NCI-H345 (cell line): ENCODE measurements around the gene MAP4K3.

Experiments
- DNase-seq: peaks from one replicate; lab custom pipeline; 2025; lab: John Stamatoyannopoulos, UW

Gene MAP4K3

DNA sequence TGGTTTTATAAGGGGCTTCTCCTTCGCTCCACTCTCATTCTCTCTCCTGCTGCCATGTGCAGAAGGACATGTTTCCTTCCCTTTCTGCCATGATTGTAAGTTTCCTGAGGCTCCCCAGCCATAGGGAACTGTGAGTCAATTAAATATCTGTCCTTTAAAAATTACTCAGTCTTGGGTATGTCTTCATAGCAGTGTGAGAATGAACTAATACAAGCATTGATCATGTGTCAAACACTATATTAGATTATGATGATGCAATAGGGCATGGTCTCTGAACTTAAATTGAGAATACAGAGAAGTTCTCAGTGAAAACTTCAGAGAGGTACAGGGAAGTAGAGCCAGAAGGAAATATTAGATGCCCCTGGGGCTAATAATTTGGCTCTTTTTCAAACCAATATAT, 5.9 kb upstream of the MAP4K3 start:
- no peak for DNase-seq

DNA sequence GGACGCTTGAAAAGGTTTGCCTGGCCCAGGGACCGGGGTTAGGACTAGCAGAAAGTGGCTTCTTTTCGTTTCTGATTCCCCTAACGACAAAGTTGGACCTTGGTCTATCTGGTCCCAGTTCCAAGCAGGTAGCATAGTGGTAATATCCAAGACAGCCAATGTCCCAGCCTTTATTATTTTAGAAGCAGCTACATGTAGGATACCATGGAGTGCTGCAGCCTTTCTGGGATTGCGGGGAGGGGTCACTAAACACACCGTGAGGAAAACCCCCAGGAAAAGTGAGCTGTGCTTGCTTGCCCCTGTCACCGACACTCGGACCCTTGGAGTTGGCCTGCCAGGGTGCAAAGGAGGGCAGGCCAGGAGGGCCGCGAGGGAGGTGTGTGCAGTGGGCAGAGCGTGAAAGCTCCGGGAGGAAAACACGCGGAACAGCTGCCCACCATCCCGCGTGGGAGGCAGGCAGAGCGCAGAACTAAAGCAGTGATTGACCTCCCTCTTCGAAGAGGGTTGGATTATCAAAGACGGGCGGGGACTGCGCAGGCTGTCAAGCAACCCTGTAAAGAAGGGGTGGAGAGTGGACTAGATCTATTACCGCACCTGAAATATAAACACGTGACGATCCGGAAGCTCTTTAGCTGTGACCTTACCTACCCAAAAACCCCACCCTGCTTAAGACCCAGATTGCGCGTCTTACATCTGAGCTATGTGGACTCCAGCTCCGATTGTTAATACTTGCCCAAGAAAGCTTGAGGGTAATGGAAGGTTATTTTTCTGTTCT, 624 bp upstream of the MAP4K3 start:
- peak; percentile 50 for DNase-seq

DNA sequence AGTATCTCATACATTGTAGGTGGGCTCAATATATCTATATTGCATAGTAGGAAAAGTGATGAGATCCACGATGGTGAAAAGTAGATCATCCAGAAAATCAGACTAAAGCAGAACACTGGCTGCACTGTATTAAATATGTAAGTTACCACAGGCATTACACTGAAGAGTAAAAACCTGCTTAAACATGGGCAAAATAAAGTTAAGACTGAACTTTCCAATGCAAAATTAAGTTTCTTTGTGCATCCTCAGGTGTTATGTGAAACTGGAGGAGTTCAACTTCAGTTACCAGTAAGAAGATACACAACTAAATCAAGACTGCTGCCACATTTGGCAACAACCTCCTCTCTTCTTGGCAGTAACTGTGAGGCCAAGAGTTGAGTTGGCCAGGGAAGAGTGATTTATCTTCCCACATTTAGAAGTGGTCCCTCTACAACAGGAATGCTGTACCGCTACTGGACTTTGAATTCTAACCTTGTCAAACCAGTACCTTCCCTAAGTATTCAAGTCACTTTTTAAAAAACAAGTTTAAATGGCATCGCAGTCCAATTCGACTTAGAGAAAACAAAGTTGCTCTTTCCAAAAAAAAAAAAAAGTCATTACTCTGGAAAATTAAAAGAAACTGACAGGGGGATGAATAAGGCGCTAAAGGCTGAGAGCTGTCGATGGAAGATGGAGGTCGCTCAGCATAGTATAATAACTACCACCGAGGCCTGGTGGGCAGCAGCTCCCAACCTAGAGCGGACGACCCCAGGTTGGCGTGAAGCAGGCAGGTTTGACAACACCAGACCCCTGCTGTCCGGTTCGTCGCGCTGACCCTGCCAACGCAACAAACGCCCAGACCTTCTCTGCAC, 1.1 kb downstream of the MAP4K3 start:
- no peak for DNase-seq

DNA sequence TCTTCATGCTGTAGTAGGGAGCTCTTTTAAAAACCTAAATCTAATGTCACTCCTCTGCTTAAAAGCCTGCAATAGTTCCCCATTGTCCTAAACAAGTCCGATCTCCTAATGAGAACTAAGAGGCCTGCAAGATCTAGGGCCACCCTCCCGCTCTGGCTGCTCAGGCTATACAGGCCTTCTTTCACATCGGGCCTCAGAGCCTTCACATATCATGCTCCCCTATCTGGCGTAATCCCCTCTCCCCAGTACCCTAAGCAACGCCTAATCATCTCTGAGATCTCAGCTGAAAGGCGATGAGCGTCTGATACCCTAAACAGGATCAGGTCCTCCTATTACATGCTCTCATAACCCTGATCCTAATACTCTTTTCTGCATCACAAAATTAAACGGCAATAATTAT, 1.9 kb downstream of the MAP4K3 start:
- no peak for DNase-seq

DNA sequence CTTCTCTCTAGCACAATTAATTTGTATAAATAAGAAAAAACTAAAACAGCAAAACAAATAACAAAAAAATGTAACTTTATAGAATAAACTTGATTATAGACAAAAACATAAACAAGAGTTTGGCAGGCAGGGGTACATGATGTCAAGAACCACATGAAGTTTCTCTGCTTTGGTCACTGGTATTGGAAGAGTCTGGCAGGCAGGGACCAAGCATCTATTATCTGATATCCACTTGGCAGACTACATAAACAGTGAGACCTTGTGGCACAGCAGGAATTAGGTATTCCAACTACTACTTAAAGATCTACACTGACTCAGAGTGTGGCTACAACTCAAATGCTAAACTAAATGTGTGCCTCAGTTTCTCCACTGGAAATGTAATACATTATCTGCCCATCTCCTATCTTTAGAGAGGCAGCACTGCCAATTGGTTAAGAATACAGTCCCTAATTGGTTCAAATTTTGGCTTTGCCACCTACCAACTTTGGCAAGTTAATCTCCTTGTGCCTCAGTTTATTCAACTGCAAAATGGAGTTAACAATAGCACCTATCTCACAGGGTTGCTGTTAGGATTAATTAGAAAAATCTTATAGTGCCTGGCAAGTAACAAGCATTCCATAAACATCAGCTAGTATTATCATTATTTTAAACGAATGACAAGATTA, 2.7 kb downstream of the MAP4K3 start:
- no peak for DNase-seq

DNA sequence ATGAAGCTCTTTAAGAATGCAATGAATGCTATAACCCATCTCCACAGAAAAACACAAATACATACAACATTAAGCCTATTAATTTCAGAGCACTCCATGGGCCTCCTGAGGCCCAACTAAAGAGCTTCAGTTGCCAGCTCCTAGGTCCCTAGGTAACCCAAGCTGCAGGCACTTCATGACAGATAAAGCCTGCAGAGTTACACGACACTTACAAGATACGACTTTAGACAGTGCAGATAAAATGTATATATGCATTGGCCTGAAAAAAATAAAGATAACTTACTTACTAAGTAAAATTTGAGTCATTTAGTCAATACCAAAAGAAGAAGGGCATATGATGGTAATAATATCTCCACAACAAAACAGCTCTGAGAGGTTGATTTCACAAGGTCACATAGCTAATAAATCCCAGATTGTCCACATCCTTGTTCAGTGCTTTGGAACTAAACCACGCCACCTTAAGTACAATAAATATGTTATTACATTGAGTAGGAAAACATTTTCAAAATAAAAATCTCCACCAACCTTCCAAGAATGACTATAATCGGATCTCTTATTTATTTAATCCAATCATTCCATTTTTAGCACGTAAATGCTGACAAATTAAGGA, 3.4 kb downstream of the MAP4K3 start:
- DNase-seq, result no peak

DNA sequence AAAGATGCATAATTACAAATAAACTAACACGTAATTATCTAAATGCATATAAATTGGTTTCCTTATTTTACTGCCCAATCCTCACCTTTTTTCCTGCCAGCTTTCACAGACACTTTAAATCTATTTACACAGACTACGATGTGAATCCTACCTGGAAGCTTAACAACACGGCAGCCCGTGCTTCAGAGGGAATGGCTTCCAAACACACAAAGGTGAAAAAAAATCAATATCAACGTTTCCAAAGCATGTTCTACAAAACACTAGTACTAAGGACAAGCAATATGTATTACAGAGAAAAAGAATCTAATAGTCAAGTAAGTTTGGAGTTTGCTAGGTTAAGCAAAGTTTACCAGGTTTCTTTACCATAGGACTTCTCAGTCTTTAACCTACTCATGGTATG, 4.4 kb downstream of the MAP4K3 start:
- no peak for DNase-seq

DNA sequence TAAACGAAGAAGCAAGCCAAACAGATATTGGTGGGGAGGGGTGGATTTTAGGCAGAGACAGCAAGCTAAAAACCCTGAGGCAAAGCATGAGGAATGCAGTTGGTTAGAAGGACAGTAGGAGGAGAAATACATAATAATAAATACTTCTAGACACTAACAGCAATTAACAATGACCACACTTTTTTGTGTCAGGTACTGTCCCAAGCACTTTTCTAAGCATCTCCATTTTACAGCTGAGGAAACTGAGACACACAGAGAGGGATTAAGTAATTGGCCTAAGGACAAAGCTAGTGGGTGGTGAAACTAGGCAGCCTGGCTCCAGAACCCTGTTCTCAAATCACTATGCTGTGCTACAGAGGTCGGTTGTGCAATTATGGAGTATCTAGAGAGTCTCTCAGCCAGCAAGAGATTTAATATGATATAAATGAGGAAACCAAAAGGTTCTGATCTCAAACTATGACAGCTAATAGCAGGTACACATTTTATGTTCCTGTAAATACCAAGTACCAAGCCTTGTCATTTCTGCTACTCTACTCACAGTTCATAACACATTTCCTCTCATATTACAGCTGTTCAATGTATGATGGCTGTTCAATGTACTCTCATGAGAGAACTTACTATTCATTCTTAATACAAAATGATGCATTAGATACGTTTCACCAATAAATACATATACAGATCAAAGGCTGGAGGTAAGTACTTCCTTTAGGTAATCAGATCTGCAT, 5.3 kb downstream of the MAP4K3 start:
- no peak for DNase-seq

DNA sequence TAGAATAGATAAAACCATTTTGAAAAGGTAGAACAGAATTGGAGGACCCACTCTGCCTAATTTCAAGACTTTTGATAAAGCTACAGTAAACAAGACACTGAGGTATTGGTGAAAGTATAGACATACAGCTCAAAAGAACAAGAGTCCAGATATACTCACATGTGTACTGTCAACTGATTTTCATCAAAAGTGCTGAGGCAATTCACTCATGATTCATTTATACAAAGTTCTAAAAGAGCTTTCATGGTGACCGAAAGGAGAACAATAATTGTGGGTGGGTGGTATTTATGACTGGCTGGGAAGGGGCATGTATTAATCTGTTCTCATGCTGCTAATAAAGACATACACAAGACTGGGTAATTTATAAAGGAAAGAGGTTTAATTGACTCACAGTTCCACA, 7.3 kb downstream of the MAP4K3 start:
- DNase-seq, result no peak

DNA sequence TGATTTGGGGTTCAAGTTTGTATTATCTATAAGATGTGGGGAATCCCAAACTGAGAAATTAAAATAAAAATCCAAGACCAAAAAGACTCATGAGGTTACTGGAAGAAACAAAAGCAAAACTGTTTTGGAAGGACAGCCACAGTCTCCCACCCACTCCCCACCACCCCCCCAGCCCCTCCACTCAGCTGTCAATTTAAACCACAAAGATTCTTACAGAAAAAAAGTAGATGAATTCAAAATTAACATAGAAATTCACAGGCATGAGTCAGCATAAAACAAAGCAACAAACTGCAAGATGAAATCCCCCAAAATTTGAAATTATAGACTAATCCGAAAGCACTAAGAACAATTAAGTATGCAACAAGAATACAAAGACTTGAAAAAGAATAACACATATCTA, 12.1 kb downstream of the MAP4K3 start:
- no peak for DNase-seq

DNA sequence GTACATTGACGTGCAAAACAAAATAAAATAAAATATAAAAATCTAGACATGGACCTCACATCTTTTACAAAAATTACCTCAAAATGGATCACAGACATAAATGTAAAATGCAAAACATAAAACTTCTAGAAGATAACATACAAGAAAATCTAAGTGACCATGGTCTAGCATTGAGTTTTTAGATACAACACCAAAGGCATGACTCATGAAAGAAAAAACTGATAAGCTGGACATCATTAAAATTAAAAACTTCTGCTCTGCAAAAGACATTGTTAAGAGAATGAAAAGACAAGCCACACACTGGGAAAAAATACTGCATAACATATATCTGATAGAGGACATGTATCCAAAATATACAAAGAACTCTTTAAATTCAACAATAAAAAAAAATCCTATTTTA, 14.4 kb downstream of the MAP4K3 start:
- DNase-seq, result no peak

DNA sequence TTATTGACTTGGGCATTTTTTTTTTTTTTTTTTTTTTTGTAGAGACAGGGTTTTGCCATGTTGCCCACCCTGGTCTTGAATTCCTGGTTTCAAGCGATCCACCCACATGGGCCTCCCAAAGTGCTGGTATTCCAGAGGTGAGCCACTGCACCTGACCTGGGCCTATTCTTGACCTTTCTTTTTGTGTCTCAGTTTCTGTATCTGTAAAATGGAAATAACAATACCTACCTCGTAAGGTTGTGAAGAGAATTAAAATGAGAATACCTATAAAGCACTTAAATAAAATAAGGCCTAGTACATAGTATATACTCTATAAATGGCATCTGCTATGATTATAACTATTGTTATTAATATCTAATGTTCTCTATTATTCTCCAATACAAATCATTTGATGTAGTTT, 15.7 kb downstream of the MAP4K3 start:
- no peak for DNase-seq

DNA sequence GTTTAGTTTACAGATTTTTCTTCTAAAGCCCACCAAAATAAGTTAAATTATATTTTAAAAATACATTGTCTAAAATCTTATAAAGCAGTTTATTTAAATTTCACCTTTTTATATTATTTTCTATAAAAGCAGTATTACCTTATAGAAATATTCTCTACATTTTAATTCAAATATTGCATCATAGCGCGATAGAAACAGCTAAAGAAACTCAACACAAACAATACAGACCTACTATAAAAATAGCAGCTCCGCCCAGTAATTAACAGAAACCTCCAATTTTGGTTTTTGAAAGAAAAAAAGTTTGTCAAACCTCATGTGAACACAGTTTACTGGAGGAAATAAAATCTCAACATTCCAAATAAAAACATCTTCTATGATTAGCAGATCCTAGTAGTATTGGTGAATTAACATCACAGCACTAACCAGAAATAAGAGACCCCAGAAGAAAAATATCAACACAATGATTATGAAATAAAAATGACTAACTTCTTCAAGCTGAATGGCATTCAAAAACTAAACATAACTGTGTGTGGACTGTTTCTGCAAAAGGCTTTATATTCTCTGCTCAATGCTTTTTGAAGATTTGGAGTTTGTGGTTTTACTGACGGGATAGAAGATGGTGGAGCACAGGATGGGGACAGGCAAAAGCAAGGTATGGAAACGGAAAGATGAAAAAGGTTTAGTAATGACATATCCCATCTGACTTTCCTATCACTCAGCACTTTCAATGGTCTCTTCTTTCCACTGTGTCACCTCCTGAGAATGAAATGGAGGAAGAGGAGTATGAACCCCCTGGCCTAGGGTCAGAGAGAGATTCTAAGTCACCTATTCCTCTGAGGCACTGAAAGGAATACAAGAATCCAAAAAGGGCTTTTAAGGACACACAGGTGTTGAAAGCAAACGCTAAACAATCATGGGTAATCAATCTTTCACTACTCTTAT, 17.5 kb downstream of the MAP4K3 start:
- DNase-seq, result no peak

DNA sequence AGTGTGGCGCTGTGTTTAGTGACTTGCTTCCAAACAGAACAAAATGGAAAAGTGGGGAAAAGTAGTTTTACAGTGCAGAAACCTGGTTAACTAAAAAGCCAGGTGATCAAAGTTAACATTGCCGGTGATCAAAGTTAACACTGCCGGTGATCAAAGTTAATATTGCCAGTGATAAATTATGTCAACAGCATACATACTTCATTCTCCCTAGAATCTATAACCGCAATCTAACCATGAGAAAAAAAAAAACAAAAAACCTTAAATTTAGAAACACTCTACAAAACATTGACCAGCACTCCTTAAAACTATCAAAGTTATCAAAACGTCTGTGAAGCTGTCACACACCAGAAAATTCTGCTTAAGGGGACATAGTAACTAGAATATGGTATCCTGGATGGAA, 18.6 kb downstream of the MAP4K3 start:
- no peak for DNase-seq

DNA sequence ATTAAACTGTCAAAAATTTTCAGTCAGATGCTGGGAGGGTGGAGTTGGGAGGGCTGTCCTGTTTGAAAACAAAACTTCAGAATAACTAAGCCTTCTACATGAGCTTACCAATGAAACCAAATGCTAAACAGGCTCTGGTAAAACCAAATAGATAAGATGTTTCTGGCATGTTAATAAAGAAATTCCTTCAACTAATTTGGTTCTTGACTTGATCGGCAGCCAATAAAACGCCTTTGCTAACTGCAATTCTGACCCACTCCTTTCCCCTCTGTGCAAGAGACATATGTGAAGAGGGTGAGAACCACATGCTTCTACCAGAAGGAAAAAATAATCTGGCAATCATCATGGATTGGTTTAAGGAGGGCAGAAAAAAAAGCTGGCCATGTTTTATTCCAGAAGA, 20.9 kb downstream of the MAP4K3 start:
- DNase-seq, result no peak

DNA sequence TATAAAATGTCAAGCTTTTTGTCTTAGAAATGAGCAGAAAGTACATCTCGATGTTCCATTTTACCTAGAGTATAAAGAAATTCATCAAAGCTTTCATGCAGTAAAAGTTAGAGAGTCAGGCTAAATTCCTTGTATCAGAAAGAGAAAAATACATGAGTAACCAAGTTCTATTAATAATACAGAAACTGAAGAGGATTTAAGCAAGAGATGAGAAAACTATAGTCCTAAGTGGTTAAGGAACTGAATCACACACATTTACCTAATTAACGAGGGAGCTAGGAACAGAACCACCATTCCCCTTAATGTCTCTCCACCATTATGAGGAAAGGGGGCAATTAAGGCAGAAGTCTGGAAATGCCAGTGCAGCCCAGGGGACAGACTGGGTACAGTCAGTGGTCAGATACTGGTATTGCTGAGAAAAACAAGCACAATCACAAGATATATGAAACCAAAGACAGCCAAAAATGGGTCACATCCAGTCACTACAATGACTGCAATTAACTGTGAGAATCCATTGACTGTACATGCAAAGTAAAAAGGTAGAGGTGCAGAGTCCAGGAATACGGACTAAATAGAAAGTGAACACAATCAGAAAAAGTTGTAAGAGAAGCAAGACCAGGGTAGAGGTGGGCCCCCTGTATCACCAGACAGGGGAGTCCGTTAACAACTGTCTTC, 23.9 kb downstream of the MAP4K3 start:
- DNase-seq, result no peak

DNA sequence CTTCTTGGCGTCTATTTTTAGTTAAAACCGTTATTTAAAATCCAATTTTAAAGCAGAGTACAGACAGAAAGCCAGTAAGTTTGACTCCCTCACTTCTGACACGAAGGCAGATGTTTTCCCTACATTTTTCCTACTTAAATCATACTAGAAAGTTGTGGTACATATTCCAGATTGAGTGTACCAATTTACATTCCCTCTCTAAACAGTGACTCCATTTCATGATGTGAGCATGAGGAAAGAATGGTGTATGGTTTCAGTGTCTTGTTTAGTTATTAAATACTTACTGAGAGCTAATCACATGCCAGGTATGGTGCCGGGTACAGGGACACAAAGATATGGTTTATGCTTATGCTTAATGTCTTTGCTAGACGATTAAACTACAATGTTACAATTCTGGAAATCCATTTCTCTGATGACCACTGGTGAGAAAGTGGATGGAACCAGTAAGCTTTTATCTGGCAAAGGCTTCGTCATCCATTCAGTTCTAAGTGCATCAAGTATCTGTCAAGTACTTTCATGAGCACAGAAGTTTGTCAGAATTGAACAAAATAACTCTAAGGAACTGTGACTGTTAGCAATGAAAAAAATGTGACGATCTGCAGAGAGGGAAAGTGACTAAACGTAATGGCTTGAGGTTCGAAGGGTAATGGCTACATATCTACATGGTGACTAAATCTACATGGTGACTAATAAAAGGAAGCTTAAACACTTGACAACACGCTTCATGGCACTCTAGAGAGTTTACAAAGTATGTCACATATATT, 25.7 kb downstream of the MAP4K3 start:
- DNase-seq, result no peak

DNA sequence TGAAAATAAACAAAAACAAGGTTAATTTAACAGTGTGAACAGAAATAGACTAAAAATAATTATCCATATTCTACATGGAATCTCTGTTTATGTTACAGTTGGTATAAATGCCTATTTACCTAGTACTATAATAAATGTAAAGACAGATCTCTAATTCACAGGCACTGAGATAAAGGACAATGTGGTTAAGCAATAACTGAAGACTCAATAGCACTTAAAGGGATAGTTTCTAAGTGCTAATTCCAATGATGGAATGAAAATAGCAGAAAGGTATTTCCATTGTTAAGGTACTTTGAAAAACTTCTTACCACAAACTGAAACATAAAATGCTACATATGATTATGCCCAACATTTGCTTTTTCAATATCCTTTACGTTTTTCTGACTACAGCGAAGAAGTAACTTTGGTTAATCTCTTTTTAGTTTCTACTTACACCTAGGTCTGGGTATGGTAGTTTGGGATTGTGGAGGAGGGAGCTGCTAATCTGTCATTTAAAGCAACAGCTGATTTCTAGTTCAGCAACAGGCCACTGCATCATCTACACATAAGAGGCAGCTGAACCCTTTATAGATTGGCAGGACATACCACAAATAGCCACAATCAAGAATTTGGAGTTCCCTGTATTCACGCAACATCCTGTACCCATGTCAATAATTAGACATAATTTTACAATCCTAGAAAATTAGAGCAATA, 27.2 kb downstream of the MAP4K3 start:
- no peak for DNase-seq
